K562 (cell line): Measurements from ENCODE around the gene TENT4B. TPM values are rescaled to one million over a fixed set of nuclear protein-coding genes. Genes with fewer than 3 reads are reported as not detected.

Experiments used
- CBFA2T3 ChIP-seq: fragments of 450-650 bp; IDR thresholded peaks from 2 replicates; pipeline ENCODE4 v1.6.1; 2017
- CBFB ChIP-seq: sonication (generic); formaldehyde crosslinking; IDR thresholded peaks from 2 replicates; pipeline ENCODE4 v1.4.0; 2020; ENCODE audit warnings: mild to moderate bottlenecking, missing genetic modification reagents
- FIP1L1 ChIP-seq: fragments of 200-400 bp; formaldehyde crosslinking; IDR thresholded peaks from 2 replicates; pipeline ENCODE4 v1.6.1; 2018; ENCODE audit warnings: mild to moderate bottlenecking, low read depth, low read length; ENCODE audit not compliant: poor library complexity, severe bottlenecking
- HDGF ChIP-seq: fragments of 450-650 bp; IDR thresholded peaks from 2 replicates; pipeline ENCODE4 v1.6.1; 2016
- PRMT5 ChIP-seq: sonication (generic); formaldehyde crosslinking; IDR thresholded peaks from 2 replicates; pipeline ENCODE4 v1.5.0; 2020; ENCODE audit warnings: missing genetic modification reagents
- PTTG1 ChIP-seq: fragments of 450-650 bp; IDR thresholded peaks from 2 replicates; pipeline ENCODE4 v1.6.1; 2016; ENCODE audit warnings: low read depth, mild to moderate bottlenecking, missing genetic modification characterization, missing compliant biosample characterization
- SREBF2 ChIP-seq: sonication (generic); formaldehyde crosslinking; IDR thresholded peaks from 2 replicates; pipeline ENCODE4 v1.4.0; 2020; ENCODE audit warnings: mild to moderate bottlenecking, missing genetic modification reagents
- TBL1XR1 ChIP-seq, 2 experiments: IDR thresholded peaks; 2 replicates each; pipeline ENCODE4 v1.6.1; 2012; ENCODE audit warnings: improper control_type of control experiment in 2 of 2, low read length in 2 of 2, mild to moderate bottlenecking in 1 of 2
- XRCC4 ChIP-seq: IDR thresholded peaks from one replicate; pipeline ENCODE4 v1.6.1; 2011; ENCODE audit not compliant: insufficient read depth, insufficient read length; ENCODE audit errors: extremely low read depth
- ZFX ChIP-seq: sonication (generic); formaldehyde crosslinking; IDR thresholded peaks from 2 replicates; pipeline ENCODE4 v1.8.0; 2022; ENCODE audit warnings: mild to moderate bottlenecking, missing genetic modification reagents, moderate library complexity
- ZNF217 ChIP-seq: sonication (generic); formaldehyde crosslinking; IDR thresholded peaks from 2 replicates; pipeline ENCODE4 v1.8.0; 2022; ENCODE audit warnings: mild to moderate bottlenecking, missing genetic modification reagents
- ZNF778 ChIP-seq: fragments of 450-650 bp; formaldehyde crosslinking; IDR thresholded peaks from 2 replicates; pipeline ENCODE4 v1.4.0; 2020; ENCODE audit warnings: mild to moderate bottlenecking, moderate library complexity
- ZSCAN32 ChIP-seq: fragments of 450-650 bp; formaldehyde crosslinking; IDR thresholded peaks from 2 replicates; pipeline ENCODE4 v1.4.0; 2020; ENCODE audit warnings: mild to moderate bottlenecking, moderate library complexity
- polyA plus RNA-seq, 8 experiments: library from polyadenylated mRNA; depleted of rRNA in 4 of 8; stranded (reverse) in 5 of 8; unstranded in 3 of 8; fragments of >200 nt; fragmentation: Nextera tagmentation in 2 of 8; fragmentation: Illumina TruSeq in 1 of 8; extraction: Ambion mirVana in 2 of 8; extraction: Trizol in 1 of 8; gene quantifications; 2 replicates each; pipeline versions ENCODE4 v1.2.1 to v1.2.3, GENCODE V29; 2011 to 2014; ENCODE audit warnings: inconsistent platforms in 1 of 8, missing spikeins in 1 of 8
- total RNA-seq, 7 experiments: library from RNA; depleted of rRNA in 6 of 7; stranded (reverse); fragments of >200 nt in 6 of 7; fragmentation: Illumina TruSeq in 2 of 7; extraction: Trizol in 2 of 7; gene quantifications; 2 replicates each; pipeline versions ENCODE4 v1.2.1 to v1.2.3, GENCODE V29; 2011 to 2021; ENCODE audit warnings: low replicate concordance in 1 of 7
- TF ChIP-seq, protein P1 (sequence below): fragments of 450-650 bp; IDR thresholded peaks from 2 replicates; pipeline ENCODE4 v1.6.1; 2016; ENCODE audit warnings: low read depth
- TF ChIP-seq, protein P2 (sequence below): fragments of 200-800 bp; sonication (Bioruptor generic); IDR thresholded peaks from 2 replicates; pipeline ENCODE4 v1.6.1; 2017; ENCODE audit warnings: missing genetic modification characterization, missing compliant biosample characterization
- TF ChIP-seq, protein P3 (sequence below): sonication (generic); formaldehyde crosslinking; IDR thresholded peaks from 2 replicates; pipeline ENCODE4 v1.8.0; 2022; ENCODE audit warnings: missing genetic modification reagents, mild to moderate bottlenecking, borderline replicate concordance

TENT4B gene
- total and polyA plus RNA-seq, 9 of the 15 experiments (the other 6 are each of a cell fraction or from before 2014, with no cell fraction given), result 5.2 to 8.4 (median 7.0) TPM

DNA sequence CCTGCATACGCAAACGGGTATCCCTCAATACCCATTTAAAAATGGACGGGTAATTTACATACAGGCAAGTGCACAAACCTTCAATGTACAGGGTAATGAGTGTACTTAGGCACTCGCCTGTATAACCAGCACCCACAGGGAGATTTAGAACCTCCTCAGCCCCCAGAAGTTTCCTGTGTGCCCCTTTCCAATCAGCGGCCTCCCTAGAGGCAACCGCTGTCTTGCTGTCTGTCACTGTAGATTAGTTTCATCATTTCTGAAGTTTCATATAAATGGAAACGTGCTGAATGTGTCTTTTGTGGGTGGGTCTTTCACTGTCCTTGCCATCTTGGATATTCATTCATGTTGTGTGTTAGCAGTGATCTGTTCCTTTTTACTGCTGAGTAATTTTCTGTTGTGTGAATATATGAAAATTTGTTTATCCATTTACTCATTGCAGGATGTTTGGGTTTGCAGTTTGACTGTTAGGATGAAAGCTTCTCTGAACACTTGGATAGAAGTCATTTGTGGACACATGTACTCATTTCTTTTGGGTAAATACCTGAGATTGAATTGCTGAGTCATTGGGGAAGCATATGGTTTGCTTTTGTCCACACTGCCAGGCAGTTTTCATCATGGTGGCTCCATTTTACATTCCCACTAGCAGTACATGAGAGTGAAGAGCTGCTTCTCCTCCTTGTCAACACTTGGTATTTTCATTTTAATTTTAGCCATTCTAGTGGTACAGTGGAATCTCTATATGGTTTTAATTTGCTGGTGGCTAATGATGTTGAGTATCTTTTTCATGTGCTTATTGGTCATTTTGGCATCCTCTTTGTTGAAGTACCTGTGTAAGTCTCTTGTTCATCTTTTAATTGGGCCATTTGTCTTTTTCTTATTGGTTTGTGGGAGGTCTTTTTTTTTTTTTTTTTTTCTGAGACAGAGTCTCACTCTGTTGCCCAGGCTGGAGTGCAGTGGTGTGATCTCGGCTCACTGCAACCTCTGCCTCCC is 111.1 kb downstream of the TENT4B start (continued):
- TF ChIP-seq, protein P1, sequence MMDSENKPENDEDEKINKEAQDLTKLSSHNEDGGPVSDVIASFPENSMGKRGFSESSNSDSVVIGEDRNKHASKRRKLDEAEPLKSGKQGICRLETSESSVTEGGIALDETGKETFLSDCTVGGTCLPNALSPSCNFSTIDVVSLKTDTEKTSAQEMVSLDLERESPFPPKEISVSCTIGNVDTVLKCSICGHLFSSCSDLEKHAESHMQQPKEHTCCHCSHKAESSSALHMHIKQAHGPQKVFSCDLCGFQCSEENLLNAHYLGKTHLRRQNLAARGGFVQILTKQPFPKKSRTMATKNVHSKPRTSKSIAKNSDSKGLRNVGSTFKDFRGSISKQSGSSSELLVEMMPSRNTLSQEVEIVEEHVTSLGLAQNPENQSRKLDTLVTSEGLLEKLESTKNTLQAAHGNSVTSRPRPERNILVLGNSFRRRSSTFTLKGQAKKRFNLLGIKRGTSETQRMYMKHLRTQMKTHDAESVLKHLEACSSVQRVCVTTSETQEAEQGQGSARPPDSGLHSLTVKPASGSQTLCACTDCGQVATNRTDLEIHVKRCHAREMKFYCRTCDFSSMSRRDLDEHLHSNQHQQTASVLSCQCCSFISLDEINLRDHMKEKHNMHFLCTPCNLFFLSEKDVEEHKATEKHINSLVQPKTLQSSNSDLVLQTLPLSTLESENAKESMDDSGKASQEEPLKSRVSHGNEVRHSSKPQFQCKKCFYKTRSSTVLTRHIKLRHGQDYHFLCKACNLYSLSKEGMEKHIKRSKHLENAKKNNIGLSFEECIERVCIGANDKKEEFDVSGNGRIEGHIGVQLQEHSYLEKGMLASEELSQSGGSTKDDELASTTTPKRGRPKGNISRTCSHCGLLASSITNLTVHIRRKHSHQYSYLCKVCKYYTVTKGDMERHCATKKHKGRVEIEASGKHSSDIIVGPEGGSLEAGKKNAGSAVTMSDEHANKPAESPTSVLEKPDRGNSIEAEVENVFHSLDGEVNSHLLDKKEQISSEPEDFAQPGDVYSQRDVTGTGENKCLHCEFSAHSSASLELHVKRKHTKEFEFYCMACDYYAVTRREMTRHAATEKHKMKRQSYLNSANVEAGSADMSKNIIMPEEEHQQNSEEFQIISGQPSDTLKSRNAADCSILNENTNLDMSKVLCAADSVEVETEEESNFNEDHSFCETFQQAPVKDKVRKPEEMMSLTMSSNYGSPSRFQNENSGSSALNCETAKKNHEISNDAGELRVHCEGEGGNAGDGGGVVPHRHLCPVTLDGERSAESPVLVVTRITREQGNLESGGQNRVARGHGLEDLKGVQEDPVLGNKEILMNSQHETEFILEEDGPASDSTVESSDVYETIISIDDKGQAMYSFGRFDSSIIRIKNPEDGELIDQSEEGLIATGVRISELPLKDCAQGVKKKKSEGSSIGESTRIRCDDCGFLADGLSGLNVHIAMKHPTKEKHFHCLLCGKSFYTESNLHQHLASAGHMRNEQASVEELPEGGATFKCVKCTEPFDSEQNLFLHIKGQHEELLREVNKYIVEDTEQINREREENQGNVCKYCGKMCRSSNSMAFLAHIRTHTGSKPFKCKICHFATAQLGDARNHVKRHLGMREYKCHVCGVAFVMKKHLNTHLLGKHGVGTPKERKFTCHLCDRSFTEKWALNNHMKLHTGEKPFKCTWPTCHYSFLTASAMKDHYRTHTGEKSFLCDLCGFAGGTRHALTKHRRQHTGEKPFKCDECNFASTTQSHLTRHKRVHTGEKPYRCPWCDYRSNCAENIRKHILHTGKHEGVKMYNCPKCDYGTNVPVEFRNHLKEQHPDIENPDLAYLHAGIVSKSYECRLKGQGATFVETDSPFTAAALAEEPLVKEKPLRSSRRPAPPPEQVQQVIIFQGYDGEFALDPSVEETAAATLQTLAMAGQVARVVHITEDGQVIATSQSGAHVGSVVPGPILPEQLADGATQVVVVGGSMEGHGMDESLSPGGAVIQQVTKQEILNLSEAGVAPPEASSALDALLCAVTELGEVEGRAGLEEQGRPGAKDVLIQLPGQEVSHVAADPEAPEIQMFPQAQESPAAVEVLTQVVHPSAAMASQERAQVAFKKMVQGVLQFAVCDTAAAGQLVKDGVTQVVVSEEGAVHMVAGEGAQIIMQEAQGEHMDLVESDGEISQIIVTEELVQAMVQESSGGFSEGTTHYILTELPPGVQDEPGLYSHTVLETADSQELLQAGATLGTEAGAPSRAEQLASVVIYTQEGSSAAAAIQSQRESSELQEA, result peak; percentile 76
- no peak for TF ChIP-seq PRMT5
- no peak for TF ChIP-seq SREBF2 (CRISPR knock-in tag)
- TF ChIP-seq CBFB, result no peak
- no peak for TF ChIP-seq TBL1XR1 (IDR thresholded peaks at IDR 0.05; ENCODE audit: low read length in 2 of 2)
- TF ChIP-seq, protein P2, sequence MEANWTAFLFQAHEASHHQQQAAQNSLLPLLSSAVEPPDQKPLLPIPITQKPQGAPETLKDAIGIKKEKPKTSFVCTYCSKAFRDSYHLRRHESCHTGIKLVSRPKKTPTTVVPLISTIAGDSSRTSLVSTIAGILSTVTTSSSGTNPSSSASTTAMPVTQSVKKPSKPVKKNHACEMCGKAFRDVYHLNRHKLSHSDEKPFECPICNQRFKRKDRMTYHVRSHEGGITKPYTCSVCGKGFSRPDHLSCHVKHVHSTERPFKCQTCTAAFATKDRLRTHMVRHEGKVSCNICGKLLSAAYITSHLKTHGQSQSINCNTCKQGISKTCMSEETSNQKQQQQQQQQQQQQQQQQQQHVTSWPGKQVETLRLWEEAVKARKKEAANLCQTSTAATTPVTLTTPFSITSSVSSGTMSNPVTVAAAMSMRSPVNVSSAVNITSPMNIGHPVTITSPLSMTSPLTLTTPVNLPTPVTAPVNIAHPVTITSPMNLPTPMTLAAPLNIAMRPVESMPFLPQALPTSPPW, result no peak
- no peak for TF ChIP-seq CBFA2T3
- no peak for TF ChIP-seq PTTG1
- TF ChIP-seq FIP1L1, result no peak
- no peak for TF ChIP-seq XRCC4
- TF ChIP-seq ZSCAN32 (CRISPR knock-in tag), result no peak
- TF ChIP-seq ZFX (CRISPR knock-in tag), result no peak
- TF ChIP-seq HDGF, result peak; percentile 39; the same call in 1 of the 2 replicates
- no peak for TF ChIP-seq ZNF778 (CRISPR knock-in tag)
- TF ChIP-seq, protein P3, sequence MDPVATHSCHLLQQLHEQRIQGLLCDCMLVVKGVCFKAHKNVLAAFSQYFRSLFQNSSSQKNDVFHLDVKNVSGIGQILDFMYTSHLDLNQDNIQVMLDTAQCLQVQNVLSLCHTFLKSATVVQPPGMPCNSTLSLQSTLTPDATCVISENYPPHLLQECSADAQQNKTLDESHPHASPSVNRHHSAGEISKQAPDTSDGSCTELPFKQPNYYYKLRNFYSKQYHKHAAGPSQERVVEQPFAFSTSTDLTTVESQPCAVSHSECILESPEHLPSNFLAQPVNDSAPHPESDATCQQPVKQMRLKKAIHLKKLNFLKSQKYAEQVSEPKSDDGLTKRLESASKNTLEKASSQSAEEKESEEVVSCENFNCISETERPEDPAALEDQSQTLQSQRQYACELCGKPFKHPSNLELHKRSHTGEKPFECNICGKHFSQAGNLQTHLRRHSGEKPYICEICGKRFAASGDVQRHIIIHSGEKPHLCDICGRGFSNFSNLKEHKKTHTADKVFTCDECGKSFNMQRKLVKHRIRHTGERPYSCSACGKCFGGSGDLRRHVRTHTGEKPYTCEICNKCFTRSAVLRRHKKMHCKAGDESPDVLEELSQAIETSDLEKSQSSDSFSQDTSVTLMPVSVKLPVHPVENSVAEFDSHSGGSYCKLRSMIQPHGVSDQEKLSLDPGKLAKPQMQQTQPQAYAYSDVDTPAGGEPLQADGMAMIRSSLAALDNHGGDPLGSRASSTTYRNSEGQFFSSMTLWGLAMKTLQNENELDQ (CRISPR knock-in tag), result no peak
- no peak for TF ChIP-seq ZNF217
